Endometrial microvascular endothelial cells (primary cell): Measurements from ENCODE around the gene SNHG17. TPM values are rescaled to one million over a fixed set of nuclear protein-coding genes. Genes with fewer than 3 reads are reported as not detected.
"Not testable (repeated sequence)": the region's sequence is repeated elsewhere in the genome, so short reads cannot be mapped to it uniquely, and the experiment has no call there.

Experiments used
- in situ Hi-C: cut with HindIII; loops from 2 replicates; pipeline ENCODE4 v1.10.0; 2017; ENCODE audit warnings: low sequenced_read_pairs, low pct_unique_long_range_greater_than_20kb; ENCODE audit errors: inconsistent ontology term
- total RNA-seq: library from RNA; depleted of rRNA; stranded (reverse); fragments of >200 nt; gene quantifications from one replicate; pipeline ENCODE4 v1.2.3, GENCODE V29; 2015; ENCODE audit errors: inconsistent ontology term

The SNHG17 gene
- total RNA-seq = 14.3 TPM

DNA sequence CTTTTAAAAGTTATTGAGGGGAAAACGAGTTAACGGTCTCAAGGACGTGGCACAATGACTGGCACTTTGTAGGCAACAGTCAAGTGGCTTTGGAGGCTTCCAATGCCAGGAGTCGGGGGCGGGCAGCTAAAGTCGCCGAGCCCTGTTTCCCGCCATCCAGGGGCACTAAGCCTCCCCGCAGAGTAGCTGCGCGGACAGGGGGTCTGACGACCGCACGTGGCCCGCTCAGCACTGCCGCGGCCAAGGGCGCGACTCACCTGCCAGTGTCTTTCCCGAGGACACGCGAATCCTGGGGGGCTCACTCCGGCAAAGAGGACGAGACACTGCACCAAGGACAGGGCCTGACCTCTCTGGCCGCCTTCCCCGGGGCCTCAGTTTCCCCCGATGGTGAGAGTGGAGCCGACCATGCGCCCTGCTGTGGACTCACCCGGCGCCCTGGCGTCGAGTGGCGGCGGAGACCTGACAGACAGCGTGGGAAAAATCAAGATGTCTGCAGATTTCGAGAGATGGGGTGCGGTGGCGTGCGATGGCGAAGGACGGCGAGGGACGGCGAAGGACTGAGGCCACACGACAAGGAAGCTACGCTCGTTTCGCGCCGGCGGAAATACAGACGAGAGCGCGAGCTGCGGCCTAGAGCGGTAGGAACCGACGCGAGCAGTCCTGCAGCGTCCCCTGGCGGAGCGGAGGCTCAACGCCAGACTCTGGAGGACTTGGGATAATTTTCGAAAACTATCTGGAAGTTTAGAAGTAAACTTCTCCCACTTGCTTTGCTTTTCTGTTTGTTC, at the start of gene SNHG17:
Gene SNHG17, minus strand, starts transcription at position 559 of the 785 bp plus-strand sequence.
- in situ Hi-C loops = no loop called here

DNA sequence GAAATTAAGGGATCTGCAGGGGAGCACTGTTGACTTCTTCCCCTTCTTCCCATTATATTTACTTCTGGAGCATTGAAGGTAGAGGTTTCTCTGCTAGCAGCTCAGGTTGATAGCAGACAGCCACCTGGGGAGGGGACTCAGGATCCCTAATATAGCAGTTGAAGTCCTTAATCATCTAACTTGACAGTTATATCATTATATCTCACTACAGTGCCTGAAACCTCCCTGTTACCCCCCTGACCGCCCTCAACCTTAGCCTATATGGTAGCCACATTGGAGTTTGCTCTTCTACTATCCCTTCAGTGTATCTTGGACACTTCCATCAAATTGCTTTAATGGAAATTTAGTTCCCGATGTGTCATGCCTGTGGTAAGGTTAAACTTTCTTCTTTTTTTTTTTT, 44.5 kb upstream of the SNHG17 start:
- in situ Hi-C loops = no loop called here

DNA sequence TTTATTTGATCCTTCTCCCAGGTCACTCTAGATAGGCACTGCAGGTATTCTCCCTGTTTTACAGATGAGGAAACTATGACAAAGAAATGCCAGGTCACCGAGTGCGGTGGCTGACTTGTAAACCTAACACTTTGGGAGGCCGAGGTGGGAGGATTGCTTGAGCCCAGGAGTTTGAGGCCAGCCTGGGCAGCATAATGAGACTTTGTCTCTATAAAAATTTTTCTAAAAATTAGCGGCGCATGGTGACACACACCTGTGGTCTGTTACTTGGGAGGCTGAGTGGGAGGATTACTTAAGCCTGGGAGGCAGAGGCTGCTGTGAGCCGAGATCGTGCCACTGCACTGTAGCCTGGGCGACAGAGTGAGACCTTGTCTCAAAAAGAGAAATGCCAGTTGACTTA, 42.6 kb upstream of the SNHG17 start:
- in situ Hi-C loops = no loop called here

DNA sequence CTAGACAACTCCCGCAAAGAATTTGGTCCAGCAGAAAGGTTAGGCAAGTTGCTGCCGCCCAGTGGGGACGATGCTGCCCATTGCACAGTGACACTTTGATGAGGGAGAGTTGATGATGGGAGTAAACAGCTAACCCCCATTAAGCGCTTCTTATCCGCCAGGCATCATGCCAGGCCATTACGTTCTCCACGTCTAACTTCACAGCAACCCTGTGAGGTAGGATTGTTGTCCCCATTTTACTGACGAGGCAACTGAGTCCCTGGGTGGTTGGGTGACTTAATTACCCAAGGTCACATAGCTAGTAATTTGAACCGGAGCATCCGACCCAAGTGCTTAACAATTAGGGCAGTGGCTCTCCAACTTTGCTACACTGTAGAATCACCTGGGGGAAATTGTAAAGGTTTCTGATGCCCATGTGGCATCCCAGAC, 38.3 kb upstream of the SNHG17 start:
- in situ Hi-C loops = no loop called here

DNA sequence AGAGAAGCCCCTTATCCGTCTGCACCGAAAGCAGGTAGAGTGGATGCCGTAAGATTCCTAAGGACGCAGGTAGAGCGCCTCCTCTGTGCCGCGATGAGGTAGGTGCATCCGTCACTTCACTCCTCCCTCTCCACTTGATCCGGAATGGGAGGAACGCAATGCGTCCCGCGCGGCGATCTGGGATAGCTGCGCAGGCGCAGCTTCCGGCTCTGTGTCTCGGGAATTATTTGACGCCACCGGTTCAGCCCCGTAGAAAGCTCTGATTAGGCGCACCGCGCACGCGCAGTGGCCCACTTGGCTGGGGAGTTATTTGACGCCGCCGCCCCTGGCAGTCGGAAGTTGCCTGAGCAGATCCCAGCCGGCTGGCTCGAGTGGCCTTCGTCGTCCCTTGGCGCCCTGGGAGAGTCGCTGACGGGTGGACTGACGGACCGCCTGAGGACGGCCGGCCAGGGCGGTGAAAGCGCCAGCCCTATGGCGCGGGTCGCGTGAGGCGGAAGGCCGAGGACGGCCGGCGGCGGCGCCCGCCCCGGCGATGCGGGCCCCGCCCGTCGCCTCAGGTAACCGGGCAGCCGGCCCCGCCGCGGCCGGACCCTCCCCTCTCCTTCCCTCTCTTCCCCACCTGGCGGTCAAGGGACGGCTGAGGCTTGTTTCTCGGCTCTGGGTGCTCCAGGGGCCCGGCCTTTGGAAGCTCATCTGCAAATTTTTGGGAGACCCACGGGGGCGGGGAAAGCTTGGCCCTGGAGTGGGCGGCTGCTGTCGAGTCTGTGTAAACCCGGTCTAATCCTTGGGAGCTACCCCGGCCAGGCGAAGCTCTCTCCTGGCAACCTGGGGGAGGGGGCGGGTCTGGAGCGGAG, 37.6 kb upstream of the SNHG17 start, which contains the start of gene RALGAPB:
Gene RALGAPB, plus strand, starts transcription at position 331 of the 854 bp plus-strand sequence. CDS start 15,590 bp downstream, outside the sequence.
- in situ Hi-C loops = no loop called here

DNA sequence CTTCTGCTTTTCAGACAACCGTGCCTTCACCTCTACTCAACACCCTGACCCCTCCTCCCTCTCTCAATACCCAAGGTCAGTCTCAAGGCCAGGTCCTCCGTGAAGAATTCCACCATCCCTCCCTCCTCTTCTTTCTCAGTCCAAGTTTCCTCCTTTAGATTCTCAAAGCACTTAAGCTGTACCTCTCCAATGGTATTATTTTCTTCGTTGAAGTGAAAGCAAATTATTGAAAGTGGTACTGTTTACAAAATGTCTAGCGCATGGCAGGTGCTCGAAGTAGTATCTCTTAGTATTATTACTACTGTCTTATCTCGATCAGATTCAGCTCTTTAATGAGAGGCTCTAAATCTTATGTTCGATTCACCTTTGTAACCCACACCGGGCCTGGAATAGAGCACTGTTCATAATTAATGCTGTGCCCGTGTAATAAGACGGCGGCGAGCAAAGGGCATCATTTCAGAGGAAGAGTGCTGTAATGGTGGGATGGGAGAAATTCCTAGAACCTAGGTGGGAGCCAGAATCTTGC, 36.9 kb upstream of the SNHG17 start:
- in situ Hi-C loops = no loop called here

DNA sequence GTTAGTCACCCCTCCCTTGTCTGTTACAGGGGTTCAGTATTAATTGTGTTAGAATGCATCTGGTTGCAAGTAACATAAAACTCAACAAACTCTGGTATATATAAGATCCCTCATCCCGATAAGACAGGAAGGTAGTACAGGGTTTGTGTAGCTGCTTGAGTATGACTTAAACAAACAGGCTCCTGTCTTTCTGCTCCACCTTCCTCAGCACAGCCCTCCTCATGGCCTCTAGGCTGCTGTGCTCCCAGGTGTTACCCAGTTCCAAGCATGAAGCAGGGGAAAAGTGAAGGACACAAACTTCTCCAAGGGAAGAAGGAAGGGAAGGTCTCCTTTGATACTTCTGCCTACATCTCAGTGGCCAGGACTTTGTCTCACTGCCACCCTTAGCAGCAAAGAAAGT, 36.1 kb upstream of the SNHG17 start:
- in situ Hi-C loops = no loop called here

DNA sequence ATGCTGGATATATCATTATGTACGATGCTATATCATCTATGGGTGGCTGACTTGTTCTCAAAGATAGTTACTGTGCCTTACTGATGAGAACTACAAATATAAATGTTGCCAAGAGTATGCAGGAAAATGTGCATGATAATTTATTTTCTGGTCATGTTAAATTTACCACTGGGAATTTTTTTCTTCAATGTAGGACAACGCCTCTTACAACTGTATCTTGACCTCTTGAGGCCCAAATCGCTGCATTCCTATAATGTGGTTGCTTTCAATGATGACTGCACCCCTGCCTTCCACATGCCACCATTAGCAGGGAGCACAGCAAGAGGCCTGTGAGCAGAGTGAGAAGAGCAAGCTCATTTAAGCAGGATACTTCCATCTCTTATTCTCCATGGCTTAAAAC, 31.9 kb upstream of the SNHG17 start:
- in situ Hi-C loops = no loop called here

DNA sequence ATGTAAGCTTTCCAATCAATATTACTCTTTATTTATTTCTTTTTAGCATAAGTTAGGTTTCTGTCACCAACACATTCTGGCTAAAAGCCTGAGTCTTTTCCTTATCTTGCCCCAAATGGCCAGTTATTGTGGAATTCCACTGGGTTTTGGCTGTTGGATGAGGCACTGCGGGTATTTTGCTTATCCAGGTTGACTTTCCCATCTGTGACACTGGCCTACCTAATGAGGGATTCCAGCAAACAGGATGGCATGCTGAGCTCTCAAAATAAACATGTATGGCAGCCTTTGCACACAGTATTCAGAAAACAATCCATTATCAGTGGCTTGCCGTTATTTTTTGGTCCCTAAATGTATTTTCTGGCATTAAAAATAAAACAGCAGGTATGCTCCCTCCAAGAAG, 31.0 kb upstream of the SNHG17 start:
- in situ Hi-C loops = no loop called here

DNA sequence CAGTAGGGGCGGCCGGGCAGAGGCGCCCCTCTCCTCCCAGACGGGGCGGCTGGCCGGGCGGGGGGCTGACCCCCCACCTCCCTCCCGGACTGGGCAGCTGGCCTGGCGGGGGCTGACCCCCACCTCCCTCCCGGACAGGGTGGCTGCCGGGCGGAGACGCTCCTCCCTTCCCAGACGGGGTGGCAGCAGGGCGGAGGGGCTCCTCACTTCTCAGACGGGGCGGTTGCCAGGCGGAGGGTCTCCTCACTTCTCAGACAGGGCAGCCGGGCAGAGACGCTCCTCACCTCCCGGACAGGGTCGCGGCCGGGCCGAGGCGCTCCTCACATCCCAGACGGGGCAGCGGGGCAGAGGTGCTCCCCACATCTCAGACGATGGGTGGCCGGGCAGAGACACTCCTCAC, 26.4 kb upstream of the SNHG17 start:
- in situ Hi-C loops = not testable (repeated sequence)

DNA sequence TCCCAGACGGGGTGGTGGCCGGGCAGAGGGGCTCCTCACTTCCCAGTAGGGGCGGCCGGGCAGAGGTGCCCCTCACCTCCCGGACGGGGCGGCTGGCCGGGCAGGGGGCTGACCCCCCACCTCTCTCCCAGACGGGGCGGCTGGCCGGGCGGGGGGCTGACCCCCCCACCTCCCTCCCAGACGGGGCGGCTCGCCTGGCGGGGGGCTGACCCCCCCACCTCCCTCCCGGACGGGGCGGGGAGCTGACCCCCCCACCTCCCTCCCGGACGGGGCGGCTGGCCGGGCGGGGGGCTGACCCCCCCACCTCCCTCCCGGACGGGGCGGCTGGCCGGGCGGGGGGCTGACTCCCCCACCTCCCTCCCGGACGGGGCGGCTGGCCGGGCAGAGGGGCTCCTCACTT, 26.0 kb upstream of the SNHG17 start:
- in situ Hi-C loops = not testable (repeated sequence)

DNA sequence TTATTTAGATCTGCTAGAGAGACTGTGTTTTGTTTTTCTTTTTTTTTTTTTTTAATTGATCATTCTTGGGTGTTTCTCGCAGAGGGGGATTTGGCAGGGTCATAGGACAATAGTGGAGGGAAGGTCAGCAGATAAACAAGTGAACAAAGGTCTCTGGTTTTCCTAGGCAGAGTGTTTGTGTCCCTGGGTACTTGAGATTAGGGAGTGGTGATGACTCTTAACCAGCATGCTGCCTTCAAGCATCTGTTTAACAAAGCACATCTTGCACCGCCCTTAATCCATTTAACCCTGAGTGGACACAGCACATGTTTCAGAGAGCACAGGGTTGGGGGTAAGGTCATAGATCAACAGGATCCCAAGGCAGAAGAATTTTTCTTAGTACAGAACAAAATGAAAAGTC, 25.5 kb upstream of the SNHG17 start:
- in situ Hi-C loops = not testable (repeated sequence)

DNA sequence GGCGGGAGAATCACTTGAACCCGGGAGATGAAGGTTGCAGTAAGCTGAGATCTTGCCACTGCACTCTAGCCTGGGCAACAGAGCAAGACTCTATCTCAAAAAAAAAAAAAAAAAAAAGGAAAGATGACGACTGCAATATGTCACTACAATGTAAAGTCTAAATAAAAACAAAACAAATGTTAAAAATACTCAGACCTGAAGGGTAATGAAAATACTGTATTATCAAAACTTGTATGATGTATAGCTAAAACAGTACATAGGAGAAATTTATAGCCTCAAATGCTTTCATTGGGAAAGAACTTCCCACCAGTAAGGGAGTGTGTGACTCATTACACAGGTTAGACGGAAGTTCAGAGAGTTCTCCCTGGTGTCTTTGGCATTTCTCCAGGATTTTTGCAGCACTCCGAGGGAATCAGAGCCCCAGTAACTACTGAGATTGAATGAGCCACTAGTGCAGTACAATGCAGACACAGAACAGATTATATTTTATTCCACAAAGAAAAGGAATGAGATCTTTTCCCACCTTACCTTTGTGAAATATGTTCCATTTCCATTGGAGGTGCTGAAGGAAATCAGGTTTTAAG, 25.0 kb upstream of the SNHG17 start:
- in situ Hi-C loops = no loop called here

DNA sequence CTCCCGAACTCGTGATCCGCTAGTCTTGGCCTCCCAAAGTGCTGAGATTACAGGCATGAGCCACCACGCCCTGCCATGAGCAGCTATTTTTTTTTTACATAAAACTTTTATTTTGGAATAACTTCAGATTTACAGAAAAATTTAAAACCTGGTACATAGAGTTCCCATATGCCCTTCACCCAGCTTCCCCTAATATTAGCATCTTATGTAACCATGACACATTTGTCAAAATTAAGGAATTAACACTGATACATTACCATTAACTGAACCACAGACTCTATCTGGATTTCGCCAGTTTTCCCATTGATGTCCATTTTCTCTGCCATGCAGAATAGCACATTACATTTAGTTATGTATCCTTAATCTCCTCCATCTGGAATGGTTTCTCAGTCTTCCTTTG, 23.2 kb upstream of the SNHG17 start:
- in situ Hi-C loops = no loop called here

DNA sequence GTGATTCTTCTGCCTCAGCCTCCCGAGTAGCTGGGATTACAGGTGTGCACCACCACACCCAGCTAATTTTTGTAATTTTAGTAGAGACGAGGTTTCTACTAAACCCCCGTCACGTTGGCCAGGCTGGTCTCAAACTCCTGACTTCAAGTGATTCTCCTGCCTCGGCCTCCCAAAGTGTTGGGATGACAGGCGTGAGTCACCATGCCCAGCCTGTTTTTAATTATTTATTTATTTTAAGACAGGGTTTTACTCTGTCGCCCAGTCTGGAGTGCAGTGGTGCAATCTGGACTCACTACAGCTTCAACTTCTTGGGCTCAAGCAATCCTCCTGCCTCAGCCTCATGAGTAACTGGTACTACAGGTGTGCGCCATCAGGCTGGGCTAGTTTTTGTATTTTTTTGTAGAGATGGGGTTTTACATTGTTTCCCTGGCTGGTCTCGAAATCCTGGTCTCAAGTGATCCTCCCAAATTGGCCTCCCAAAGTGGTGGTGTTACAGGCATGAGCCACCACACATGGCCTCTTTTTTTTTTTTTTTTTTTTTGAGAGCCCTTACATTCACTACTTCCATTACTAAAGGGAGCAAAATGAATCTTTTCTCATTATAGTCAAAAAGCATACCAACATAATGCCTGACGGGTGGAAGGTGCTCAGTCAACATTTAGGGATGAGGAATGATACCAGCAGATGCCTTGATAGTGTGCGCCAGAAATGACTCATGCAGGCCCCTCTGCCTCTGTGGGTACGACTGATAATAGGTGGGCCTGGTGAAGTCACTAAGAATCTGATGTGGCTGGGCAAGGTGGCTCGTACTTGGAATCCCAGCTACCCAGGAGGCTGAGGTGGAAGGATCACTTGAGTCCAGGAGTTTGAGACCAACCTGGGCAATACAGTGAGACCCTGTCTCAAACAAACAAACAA, 19.7 kb upstream of the SNHG17 start:
- in situ Hi-C loops = no loop called here

DNA sequence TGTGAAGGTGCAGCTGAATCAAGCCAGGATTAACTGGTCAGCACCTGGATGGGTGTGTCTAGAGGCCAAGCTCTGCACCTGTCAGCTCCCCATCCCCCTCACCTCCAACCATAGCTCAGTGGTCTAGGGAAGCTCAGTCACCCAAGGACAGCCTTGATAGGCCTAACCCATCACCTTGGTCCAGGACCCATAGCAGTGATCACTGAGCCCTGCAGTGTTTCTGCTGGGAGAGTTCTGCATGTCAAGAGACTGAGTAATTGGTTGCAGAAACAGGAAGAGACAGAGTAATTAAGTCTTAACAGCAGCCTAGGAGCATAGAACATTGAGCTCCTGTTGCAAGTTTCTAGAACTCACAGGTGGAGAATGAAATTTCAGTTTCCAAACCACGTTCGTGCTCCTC, 18.8 kb upstream of the SNHG17 start:
- in situ Hi-C loops = no loop called here

DNA sequence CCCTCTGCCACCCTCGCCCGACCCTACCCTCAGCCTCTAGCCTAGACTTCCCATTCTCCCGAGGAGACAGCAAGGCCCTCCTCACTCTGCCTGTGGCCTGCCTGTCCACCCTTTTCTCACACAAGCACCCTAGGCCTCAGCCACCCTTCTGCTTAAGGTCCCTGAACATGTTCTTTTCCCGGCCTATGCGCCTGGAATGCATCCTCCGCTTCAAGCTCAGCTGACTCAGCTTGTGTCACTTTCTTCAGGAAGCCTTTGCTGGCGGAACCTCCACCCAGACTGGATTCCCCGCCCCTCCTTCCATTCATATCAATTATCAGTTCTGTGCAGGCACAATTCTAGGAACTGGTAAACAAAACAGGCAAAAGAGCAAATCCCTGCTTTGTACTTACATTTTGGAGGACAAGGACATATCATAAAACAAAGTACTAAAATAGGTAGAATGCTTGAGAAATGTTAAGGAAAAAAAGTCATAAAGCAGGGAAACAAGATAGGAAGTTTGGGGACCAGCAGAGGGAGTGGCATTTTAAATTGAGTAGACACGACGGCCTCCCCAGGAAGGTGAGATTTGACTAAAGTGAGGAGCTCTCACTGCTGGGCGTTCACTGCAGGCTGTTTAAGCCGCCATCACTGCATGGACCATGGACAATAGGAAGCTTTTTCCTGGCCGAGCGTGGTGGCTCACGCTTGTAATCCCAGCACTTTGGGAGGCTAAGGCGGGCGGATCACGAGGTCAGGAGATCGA, 17.9 kb upstream of the SNHG17 start:
- in situ Hi-C loops = no loop called here
